Embryonic facial prominence (tissue), 1 donor: ENCODE measurements around the gene TRERF1.

Experiments used
- DNase-seq: peaks from one replicate; pipeline ENCODE4 v3.0.0-alpha.2; 2016; ENCODE audit errors: extremely low spot score

Gene TRERF1

DNA sequence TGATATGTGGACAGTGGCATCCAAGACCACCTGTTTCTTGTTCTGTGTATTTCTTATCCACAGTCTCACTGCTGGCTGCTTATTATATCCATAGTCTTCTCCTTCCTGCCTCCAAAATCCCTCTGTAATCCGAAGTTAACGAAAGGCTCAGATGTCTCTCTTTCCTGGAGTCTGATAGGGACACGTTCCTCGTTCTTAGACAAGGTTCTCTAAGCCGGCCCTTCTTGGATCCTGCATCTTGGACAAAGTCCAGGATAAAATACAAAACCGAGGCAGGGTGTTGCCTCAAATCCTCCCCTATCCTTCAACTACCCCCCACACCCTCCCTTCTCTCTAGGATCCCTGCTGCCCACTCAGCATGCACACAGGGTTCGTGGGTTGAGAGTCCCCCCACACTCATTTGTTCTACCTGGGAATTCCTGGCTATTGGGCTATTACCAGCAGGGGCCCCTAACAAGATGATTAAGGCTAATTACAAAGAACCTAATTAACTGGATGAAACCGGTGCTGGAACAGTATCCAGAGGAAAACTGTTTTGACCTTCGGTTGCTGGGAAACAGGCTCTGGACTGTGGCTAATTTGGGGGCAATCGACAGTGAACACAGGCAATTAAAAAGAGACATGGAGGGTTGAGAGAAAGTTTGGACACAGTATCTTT, 201.3 kb downstream of the TRERF1 start:
- DNase-seq, result no peak

GRCh38 chr6:42249279-42249678, 202.4 kb downstream of the TRERF1 start:
- no peak for DNase-seq

GRCh38 chr6:42243046-42243445, 208.7 kb downstream of the TRERF1 start:
- DNase-seq, result no peak

- DNase-seq, result no peak
Measured at GRCh38 chr6:42241915-42242314, 209.8 kb downstream of the TRERF1 start.

DNA sequence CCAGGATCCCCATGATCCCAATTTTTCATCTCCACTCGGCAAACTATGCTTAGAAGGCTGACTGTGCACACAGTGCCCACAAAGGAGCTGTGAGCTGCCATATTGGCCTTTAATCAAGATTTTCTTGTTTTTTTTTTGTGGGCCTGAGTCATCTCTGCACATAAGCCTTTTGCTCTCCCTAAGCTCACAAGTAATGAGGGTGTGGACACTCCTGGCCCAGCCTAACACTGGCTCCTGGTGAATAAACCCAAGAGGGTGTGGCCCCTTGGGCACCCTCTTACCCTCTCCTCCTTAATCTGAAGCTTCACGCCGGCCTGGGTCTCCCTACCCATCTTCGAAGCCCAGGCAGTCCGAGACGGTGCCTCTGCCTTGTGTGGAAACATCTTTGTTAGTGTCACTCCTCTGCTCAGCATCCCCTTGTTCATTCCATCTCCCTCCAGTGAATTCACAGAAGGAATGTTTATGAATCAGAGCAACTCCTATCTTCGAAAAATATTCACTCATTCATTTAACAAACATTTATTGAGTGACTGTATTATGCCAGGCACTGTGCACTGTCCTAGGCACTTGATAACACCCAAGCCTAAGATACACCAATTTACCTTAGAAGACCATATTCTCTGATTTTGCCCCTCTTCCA, 211.9 kb downstream of the TRERF1 start:
- DNase-seq, result no peak

- no peak for DNase-seq
Measured at GRCh38 chr6:42239333-42239732, 212.4 kb downstream of the TRERF1 start.

GRCh38 chr6:42237857-42238256, 213.9 kb downstream of the TRERF1 start:
- no peak for DNase-seq

DNA sequence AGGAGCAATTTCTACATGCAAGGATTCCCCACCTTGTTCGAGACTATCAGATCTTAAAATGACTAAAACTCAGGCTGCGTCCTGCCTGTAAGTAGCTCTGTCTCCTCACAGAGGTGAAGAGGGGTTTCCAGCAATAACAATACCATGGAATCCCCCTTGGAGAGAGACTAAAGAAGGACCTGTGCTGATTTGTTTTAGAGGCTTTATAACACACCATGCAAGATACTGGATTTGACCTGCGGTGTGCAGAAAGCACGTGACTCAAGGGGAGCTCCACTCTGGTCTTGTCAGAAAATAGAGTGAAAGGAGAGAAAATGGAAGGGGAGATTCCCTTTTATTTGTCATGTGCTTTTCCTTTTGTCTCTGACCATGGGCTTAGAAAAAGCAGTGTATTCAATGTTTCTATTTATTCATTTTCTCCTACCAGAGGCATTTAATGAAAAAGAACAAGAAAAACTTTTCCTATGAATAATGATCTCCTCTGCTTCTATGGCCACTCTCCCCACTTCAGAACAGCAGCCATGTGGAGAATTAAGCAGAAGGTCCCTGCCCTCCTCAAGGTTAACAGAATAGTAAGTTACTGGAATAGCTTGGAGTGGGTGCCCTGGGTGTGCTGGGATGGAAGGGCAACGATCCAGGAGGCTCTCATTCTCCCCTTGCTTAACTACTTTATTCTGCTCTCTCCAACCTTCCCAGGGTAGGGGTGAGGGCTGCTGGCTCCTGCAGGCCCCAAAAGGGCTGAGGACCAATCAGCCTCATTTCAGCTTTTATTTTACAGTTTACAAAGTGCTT, 214.8 kb downstream of the TRERF1 start:
- no peak for DNase-seq

DNA sequence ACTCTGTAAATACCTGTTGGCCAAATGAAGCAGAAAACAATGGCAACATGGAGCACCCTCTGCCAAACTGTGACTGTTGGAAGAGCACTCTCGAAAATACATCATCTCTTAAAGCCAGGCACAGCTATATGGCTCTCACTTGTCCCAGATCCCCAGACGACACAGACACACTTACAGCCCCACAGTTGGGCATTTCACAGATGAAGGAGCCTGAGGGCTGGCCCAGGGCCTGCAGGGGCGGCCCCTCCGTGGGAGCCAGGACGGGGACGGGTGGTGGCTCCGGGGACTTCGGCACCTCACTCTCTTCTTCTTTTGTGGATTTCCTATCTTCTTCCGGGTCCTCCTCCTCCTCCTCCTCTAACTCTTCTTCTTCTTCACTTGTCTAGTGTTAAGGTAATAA, 215.7 kb downstream of the TRERF1 start:
- no peak for DNase-seq

DNA sequence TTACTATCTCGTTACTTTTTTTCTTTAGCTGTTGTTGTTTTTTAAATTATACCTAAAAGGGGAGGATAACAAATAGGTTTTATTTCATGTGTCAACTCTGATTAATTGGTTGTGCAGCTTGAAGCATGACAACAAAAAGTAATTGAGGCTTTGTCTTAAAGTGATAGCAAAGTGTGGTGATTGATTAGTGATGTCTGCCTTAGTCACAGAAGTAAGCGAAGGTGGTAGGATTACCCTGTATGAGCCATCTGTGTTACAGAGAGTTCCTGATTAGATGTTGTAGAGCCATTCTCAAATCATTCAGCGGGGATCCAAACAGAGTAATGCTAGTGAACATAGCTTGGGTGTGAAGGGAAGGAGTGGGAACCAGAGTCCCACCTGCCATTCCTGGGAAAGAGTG, 219.7 kb downstream of the TRERF1 start:
- no peak for DNase-seq

DNA sequence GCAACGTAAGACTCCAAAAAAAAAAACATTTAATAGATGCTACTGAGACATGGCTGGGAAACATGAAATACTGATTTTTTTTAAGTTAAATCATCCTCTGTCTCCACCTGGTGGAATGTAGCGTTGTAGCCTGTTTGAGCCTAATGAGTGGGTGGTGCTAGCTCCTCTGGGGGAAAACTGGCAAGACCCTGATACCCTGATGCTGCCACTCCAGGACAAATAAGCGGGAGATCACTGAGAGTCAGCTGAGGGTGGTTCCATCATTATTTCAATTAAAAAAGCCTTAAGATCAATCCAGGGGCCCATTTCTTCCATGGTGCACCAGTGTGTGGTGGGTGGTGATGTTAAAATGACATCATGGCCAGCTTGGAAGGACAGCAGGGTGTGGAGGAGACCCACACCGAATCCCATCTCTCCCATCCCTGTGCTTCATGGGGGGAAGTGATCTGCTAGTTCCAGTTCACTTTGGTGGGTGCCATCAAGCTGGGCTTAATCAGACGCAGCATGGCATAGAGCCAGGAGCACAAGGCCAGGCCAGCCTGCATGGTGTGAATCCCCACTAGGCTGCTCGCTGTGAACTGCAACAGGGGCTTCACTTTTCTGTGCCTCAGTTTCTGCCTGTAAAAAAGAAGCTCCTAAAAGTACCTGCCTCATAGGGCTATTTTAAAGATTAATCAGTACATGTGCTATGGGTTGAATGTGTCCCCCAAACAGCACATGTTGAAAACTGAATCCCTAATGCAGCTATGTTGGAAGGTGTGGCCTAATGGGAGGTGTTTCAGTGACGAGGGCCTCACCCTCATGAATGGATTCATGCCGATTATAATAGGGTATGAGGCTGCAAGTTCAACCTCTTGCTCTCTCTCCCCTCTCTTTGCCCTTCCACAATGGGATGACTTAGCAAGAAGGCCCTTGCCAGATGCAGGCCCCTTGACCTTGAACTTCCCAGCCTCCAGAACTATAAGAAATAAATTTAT, 221.1 kb downstream of the TRERF1 start:
- no peak for DNase-seq

DNA sequence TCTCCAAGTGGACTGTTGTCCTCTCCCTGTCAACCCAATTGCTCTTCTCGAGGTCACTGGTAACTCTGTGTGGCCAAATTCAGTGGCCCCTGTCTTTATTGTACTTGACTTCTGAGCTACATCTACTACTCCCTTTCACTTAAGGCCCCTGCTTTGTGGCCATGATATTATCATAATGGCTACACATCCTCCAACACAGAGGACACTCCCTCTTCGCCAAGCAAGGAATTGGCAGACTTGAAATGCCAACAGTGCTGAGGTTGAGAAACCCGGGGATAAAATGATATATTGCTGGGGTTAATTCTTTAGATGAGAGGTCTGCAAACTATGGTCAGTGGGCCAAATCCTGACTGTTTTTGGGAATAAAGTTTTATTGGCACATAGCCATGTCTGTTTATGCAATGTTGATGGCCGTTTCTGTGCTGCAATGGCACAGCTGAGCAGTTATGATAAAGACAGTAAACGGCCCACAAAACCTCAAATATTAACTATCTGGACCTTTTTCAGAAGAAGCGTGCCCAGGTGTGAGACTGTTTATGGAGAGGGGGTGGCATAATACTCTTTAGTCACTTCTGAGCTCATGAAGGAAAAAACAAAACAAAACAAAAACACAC, 222.1 kb downstream of the TRERF1 start:
- DNase-seq, result no peak

- DNase-seq, result no peak
Measured at GRCh38 chr6:42228305-42228704, 223.4 kb downstream of the TRERF1 start.

GRCh38 chr6:42227173-42227850, 224.4 kb downstream of the TRERF1 start:
- no peak for DNase-seq

DNA sequence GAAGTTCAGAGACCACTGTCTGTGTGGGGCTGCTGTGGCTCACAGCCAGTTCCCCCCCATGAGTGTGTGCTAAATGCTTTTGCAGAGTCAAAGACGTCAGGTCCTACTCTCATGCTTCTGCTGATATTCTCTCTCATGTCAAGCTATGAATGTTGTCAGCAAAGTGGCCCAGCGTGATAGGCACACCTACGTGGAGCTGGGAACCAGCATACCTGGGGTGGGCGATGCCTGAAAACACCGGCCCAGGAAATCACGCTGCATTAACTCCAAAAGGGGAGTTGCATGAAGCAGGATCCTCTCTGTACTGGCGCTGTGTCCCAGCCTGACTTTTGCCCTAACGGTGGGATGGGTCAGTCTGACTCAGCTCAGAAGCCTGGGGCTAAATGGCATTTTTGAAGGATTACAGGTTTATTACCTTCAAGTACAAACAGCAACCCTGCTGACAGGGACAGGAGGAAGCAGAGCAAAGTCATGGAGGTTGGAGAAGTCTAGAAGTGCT, 225.0 kb downstream of the TRERF1 start:
- no peak for DNase-seq

GRCh38 chr6:42226161-42226611, 225.5 kb downstream of the TRERF1 start:
- DNase-seq, result no peak

- DNase-seq, result no peak
Measured at GRCh38 chr6:42225419-42225818, 226.3 kb downstream of the TRERF1 start.

DNA sequence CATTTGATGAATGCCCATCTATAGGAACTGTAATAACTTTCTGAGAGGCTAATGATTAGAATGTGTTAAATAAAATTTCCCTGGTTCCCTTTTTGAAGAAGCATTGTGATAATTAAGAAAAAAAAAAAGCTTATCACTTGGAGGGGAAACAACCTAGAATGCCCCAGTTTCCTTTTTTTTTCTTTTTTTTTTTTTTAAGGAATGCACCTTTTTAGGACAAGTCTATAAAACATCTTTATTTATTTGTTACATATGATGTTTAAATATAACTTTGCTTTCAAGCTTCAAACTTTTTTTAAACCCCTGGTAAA, 226.7 kb downstream of the TRERF1 start:
- no peak for DNase-seq

- no peak for DNase-seq
Measured at GRCh38 chr6:42224222-42225028, 227.3 kb downstream of the TRERF1 start.

- no peak for DNase-seq
Measured at GRCh38 chr6:42222448-42222847, 229.3 kb downstream of the TRERF1 start.
